GM08714 (cell line): Measurements from ENCODE around the gene OPTN.
"Not testable (repeated sequence)": the region's sequence is repeated elsewhere in the genome, so short reads cannot be mapped to it uniquely, and the experiment has no call there.

Source experiments
- H3K4me3 ChIP-seq: fragments of 200-500 bp; sonication (Bioruptor generic); 2 replicates; pipeline ENCODE4 v1.5.1; 2014; ENCODE audit warnings: mild to moderate bottlenecking, low read length, inconsistent platforms
- ZNF274 ChIP-seq: IDR thresholded peaks from 2 replicates; pipeline ENCODE4 v1.6.1; 2012; ENCODE audit warnings: mild to moderate bottlenecking, low read depth, low read length

The OPTN gene

DNA sequence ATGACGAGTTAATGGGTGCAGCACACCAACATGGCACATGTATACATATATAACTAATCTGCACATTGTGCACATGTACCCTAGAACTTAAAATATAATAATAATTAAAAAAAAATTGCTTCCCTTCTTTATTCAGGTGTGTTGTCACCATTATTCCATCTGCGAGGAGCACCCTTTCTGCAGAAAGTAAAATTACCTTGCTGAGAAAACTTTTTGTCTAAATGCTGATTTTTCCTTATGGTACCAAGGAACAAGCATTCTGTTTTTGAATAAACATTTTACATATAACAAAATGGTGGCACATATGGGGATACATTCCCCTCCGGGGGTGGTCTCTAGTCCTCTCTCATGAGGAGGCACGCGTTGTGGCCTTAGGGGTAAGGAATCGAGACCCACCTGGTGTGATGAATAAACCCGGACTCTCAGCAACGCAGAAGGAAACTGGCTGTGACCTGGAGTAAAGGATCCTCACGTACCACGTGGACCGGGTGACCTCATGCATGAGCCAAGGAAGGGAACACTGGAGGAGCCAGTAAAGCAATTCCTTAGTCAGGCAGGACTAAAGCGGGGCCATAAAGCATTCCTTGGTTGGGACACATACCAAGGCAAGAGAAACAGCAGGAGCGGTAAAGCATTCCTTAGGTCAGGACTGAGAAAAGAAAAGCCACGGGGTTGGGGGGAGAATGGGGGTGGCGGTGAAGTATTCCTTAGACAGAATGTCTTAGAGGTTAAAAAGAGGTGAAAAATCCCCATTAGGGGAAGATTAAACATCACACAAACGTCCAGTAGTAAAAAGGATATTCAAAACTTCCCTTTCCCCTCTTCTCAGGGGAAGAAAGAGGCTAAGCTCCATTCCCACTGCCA lies 20.8 kb upstream of the OPTN start:
- H3K4me3 ChIP-seq = no peak overlapping the region
- TF ChIP-seq ZNF274 = no peak

DNA sequence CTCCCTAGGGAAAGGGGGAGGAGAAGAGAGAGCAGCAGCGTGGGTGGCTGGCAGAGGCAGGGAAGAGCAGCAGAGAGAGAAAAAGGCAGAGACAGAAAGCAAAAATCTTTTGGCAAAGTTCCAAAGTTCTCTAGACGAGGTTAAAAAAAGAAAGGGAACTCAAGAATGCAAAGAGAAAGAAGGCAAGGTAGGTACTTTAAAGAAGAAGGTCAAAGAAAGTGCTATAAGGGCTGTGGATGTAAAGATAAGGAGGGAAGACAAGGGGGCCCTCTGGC lies 20.2 kb upstream of the OPTN start:
- no peak for TF ChIP-seq ZNF274
- H3K4me3 ChIP-seq = no peak overlapping the region

DNA sequence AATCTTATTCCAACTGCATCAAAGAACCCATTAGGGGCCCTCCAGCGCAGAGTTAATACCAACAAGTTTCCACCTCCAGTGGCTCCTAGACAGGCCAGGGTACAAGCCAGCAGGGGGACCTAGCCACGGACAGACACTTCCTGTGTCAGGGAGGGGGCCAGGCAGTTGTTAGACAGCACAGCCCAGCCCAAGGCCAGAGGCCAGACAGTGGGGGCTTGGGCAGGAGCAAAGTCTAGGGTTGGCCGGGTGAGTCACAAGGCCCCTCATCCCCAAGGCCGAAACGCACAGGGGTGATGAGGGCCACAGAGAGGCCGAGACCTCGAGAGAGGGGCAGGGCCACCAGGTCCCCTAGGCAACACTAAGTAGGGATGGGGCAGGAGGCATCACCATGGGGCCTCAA lies 19.3 kb upstream of the OPTN start:
- TF ChIP-seq ZNF274 = no peak
- H3K4me3 ChIP-seq = no peak overlapping the region

DNA sequence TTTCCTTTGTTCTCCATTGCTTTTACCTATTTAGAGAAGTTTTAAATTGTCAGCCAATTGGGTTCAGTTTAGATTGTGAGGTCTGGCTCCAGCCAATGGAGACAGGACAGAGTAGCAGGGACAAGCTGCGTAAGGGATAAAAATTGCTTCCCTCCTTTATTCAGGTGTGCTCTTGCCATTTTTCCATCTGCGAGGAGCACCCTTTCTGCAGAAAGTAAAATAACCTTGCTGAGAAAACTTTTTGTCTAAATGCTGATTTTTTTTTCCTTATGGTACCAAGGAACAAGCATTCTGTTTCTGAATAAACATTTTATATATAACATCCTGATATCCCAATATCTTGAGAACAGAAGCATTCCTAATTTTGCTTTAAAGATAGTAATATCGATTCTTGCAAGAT lies 16.3 kb upstream of the OPTN start:
- H3K4me3 ChIP-seq = not testable (repeated sequence)

DNA sequence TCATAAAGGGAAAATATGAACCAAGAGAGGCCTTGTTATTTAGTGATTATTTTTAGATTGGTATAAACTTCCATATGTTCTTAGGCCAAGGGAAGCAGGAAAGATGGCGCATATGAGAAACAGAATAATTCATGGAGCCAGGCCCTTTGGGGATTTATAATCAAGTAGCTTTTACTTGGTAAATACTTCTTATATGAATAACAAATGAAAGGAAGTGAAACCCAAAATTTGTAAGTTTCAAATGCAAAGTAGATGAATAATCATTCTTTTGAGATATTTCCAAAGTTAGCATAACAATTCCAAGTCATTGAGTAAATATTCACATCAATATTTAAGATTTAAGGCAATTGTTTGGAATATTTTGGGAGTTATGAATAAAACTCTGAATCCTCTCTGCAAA lies 13.9 kb upstream of the OPTN start:
- no peak overlapping the region for H3K4me3 ChIP-seq
- TF ChIP-seq ZNF274 = no peak

DNA sequence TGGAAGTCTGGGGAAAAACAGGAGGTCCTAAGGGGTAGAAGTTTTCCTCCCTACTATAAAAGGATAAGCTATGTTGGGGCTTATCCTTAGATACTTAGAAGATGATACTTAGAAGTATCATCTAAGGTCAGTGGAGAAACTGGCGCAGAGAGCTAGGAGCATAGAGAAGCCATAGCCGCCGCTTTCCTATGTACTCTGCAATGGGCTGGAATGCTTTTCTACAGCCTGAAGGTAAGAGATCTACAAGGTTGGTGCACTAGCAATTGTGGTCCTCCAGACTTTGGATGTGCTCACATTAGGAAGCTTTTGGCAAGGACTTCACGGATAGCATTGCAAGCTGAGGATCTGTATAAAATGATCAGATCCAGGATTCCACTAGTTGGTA lies 12.4 kb upstream of the OPTN start:
- no peak for TF ChIP-seq ZNF274
- H3K4me3 ChIP-seq = no peak overlapping the region

DNA sequence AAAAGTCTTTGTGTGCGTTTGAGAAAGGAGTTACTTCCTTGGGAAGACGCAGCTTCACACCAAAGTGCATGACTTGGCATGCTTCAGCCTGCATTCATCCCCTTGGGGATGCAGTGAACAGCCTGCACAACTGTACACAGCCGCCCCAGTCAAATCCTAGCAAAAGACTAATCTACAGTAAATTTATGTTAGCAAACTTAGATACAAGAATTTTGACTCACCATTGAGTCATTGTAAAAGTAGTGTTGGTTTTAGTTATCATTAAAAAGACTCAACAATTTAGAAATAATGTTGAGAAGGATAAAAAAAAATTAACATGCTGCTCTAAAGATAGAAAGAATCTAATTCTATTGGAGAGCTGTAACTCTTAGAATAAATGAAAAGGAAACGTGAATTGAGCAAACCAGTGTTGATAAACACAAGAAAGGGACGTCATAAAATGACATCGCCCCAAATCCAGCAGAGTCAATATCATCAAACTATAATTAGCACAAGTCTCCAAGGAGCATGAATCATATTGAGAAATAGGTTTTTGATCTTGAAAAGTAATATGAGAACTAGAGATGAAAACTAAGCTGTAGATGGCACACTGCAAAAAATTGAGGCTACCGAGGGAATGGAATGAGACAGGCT lies 11.9 kb upstream of the OPTN start:
- no peak for TF ChIP-seq ZNF274
- no peak overlapping the region for H3K4me3 ChIP-seq

DNA sequence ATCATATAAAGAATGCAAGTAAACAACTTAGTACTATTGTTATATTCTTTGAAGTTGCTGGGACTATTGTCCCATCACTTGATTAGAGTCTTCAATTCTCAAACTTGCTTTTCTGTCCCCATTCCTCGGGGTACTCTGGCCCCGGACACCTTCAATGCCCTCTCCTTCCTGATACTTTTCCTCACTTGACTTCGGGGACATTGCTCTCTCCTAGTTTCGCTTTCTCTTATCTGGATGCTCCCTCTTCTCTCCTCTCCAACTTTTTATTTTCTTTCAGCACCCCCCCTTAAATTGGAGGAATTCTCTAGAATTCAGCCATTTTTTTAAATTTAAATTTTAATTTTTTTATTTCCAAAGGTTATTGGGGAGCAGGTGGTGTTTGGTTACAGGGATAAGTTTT lies 10.6 kb upstream of the OPTN start:
- no peak for TF ChIP-seq ZNF274

DNA sequence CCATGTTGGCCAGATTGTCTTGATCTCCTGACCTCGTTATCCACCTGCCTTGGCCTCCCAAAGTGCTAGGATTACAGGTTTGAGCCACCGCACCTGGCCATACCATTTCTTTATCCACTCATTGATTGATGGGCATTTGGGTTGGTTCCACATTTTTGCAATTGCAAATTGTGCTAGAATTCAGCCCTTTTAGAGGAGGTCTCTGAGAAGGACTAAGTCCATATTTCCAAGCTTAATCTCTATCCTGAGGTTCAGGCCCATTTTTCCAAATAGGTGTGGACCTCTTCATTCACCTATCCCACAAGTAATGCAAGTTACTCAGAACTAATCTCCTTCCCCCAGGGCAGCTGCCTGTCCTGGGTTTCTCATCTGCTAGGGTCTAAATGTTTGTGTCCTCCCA lies 9.7 kb upstream of the OPTN start:
- H3K4me3 ChIP-seq = no peak overlapping the region
- TF ChIP-seq ZNF274 = no peak

More for the DNA sequence above, 10.6 kb upstream of the OPTN start:
- H3K4me3 ChIP-seq = no peak overlapping the region

DNA sequence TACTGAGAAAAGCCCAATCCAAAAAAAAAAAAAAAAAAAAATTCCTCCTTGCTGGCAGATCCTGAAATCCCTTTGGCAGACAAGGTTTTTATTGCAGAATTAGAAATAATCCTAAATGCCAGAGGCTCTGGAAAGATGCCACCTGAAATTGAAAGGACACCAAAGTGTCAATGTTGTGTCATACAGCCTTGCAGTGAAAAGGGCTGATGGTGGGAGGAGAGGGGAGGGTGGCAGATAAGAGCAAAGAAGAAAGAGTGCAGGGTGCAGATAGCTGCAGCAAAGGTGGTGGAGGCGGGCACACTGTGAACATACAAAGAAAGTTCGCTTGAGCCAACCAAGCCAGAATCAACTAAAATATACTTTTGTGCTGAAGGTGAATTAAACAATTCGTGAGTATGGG lies 8.2 kb upstream of the OPTN start:
- H3K4me3 ChIP-seq = no peak overlapping the region
- no peak for TF ChIP-seq ZNF274

DNA sequence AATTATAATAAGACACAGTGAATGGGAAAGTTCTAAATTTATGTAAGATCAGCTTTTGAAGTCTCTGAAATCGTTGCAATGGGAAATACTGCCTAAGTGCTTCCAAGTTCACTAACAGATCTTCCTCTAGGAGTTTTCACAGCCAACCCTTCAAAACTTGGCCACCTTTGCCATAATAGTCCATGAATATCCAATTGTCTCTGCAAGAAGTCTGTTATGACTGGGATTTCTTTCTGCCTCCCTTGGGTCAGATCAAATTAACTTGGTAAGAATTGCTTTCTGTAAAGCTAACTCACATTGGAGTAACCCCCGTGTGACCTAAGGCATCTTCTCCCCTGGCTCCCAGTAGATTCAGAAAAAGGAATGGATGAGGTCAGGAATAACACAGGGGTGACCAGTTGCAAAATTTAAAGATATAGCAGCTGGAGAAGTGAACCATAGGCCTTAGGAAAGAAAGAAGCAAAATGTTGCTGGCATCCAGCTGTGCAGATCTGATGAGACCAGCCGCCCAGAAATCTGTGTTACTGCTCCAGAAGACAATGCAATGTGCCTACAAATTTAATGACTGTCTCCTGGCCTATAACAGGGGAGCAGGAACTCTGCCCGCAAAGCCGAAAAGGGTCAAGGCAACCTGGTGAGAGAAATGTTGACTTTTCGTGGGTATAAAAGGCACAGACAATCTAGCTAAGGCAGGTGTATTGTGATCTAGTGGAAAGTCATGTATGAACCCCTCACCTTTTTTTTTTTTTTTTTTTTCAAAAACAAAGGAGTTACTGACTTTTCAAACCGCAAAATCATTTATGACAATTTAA lies 7.5 kb upstream of the OPTN start:
- no peak for TF ChIP-seq ZNF274
- H3K4me3 ChIP-seq = no peak overlapping the region

DNA sequence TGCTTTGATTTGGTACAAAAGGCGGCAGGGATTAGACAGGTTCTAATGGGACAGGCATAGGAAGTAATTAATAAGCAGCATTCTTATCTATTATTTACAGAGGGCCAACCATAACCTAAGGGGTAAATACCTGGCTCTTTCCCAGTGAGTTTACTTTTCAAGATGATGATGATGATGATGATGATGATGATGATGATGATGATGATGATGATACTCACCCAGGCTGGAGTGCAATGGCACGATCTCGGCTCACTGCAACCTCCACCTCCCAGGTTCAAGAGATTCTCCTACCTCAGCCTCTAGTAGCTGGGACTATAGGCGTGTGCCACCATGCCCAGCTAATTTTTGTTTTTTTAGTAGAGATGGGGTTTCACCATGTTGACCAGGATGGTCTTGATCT lies 5.9 kb upstream of the OPTN start:
- H3K4me3 ChIP-seq = not testable (repeated sequence)

DNA sequence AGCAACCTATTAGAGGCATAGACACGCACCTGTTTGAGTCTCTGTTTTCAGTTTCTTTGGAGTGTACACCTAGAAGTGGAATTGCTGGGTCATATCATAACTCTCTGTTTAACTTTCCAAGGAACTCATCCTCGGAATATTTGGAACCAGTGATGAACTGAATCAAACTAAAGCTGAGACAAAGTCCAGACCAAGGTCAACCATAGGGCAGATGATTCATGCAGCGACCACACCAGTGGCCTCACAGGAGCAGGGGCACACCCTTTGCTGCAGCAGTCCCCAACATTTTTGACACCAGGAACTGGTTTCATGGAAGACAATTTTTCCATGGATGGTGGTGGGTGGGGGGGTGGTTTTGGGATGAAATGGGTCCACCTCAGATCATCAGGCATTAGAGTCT lies 4.9 kb upstream of the OPTN start:
- no peak overlapping the region for H3K4me3 ChIP-seq
- TF ChIP-seq ZNF274 = no peak

DNA sequence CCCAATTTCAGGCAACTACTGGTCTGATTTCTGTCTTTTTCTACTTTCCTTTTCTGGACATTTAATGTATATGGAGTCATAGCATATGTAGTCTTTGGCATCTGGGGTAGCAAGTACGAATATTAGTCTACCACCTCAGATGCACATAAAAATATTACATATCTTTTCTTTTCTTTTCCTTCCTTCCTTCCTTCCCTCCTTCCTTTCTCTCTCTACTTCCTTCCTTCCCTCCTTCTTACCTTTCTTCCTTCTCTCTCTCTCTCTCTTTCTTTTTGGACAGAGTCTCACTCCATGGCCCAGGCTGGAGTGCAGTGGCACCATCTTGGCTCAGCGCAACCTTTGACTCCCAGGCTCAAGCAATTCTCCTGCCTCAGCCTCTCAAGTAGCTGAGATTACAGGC lies 4.0 kb upstream of the OPTN start:
- no peak for TF ChIP-seq ZNF274
- H3K4me3 ChIP-seq = no peak overlapping the region

DNA sequence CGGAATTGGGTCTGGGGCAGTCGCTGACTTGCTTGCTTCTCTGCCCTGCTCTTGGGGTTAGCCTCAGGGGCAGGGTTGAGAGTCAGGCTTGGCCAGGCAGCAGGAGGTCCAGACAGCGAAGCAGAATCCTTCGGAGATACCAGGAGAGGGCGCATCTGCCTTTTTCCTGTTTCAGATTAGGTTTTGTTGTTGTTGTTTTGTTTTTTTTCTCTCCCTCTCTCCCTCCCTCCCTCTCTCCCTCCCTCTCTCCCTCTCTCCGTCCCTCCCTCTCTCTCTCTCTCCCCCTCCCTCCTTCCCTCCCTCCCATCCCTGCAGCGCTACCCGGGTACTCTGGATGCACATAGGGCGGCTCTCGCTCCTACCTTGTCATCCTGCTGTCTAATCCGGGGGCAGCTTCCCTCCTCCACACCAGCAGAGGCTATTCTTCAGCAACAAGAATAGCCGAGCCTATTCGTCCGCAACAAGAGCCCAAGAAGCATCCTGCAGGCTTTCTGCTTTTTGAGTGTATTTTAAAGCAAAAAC lies 758 bp upstream of the OPTN start:
- H3K4me3 ChIP-seq = peak overlapping the region; percentile 62
- no peak for TF ChIP-seq ZNF274
